Stimulated activated CD4-positive, alpha-beta T cell treated with anti-CD3 and anti-CD28 coated beads, TNF-alpha, amount 100 ng/mL, for 1 hour (primary cell): ENCODE results near the gene ERGIC2.
"Not testable (repeated sequence)": the region's sequence is repeated elsewhere in the genome, so short reads cannot be mapped to it uniquely, and the experiment has no call there.

Experiments
- DNase-seq, 3 donors: peaks; one replicate each; pipeline ENCODE4 v3.0.0-alpha.2; 2020; ENCODE audit warnings: low read depth in 3 of 3, low spot score in 1 of 3

Gene ERGIC2

GRCh38 chr12:29304388-29304787 is 76.6 kb downstream of the ERGIC2 start:
- DNase-seq, result no peak

DNA sequence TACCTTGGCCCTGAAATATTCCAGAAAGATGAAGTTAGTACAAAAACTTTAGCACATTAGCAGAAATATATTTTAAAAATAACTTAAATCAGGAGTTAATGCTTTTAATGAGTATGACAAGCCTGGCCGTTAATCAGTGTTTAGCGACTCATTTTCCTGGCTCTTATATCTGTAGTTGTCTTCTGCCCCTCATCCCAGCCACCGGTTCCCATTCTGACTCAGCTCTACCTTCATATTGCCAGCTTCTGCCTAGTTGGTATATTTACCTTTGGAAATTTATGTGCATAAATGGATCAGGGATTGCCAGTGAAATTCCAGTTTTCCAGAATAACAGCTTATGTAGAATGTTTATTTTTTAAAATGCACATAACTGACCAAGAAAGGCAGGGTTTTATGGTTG is 79.9 kb downstream of the ERGIC2 start:
- DNase-seq, result no peak

GRCh38 chr12:29299633-29300032 is 81.3 kb downstream of the ERGIC2 start:
- no peak for DNase-seq

DNA sequence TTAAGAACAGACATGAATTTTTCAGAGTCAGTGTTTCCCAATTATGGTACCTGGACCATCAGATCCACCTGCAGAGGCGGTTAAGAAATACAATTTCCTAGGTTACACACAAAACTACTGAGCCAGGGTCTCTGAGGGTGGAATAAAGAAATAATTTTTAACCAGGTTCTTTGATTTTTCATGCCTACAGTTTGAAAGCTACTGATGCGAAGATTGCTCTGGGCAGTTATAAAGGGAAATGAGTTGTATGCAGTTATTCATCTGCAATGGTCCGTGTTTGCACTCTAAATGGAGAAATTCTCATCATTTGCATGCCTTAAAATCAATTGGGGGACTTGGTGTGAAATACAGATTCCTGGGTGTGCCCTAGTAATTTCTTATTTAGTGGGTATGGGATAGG is 89.7 kb downstream of the ERGIC2 start:
- no peak for DNase-seq

GRCh38 chr12:29290475-29290874 is 90.5 kb downstream of the ERGIC2 start:
- not testable (repeated sequence) for DNase-seq

DNA sequence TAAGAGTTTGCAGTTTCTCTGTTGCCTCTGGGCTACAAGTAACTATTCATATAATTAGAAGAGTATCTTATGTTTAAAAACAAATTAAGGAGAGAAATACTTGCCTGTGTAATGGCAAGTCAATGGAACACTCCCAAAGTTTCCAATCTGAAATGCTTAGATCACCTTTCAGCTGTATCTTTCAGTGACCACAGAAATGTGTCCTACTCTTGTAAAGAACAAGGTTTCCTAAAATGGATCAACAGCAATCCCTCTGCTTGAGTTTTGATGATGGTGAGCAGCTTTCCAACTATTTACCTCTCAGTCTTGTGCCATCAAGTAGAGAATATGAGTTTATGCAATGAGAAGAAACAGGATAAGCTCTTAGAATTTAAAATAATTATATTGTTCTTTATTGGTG is 92.9 kb downstream of the ERGIC2 start:
- no peak for DNase-seq

DNA sequence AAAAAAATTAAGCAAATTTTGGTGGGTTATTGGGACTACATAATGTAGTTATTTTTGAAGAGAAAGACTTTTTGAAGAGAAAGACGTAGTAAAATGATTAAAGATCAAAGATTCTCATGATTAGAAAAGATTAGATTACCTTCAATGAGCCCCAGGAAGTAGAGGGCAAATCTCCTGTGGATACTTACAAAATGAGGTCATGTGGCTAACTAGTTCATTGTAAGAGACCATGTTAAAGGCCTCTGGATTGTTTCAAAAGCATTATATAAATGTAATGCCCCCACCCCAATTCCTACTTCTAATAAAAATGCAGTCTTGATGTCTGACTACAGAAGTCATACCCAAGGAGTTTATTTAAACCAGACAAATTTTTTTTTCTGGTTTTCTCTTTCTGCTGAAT is 93.3 kb downstream of the ERGIC2 start:
- DNase-seq, result no peak
